ENCODE measurements around the gene MPPED2.

- TF ChIP-seq, protein P1, sequence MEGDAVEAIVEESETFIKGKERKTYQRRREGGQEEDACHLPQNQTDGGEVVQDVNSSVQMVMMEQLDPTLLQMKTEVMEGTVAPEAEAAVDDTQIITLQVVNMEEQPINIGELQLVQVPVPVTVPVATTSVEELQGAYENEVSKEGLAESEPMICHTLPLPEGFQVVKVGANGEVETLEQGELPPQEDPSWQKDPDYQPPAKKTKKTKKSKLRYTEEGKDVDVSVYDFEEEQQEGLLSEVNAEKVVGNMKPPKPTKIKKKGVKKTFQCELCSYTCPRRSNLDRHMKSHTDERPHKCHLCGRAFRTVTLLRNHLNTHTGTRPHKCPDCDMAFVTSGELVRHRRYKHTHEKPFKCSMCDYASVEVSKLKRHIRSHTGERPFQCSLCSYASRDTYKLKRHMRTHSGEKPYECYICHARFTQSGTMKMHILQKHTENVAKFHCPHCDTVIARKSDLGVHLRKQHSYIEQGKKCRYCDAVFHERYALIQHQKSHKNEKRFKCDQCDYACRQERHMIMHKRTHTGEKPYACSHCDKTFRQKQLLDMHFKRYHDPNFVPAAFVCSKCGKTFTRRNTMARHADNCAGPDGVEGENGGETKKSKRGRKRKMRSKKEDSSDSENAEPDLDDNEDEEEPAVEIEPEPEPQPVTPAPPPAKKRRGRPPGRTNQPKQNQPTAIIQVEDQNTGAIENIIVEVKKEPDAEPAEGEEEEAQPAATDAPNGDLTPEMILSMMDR (IDR thresholded peaks at IDR 0.05) = no peak
- TF ChIP-seq POLR2AphosphoS5 (IDR thresholded peaks at IDR 0.05) = no peak
- no peak for TF ChIP-seq EP300 (IDR thresholded peaks at IDR 0.05)
Measured at GRCh38 chr11:30431127-30431814, 154.9 kb downstream of the MPPED2 start.
